Panc1 (cell line): ENCODE results near the gene PRKCB. TPM values are rescaled to one million over a fixed set of nuclear protein-coding genes. Genes with fewer than 3 reads are reported as not detected.

Source experiments
- ATAC-seq: fragments of 200-7000 bp; cut with Tn5 transposase; 2 replicates; pipeline ENCODE4 v1.9.1; 2020; ENCODE audit warnings: mild to moderate bottlenecking, moderate library complexity
- BruUV-seq: library from RNA; stranded (reverse); fragments of 400-500 nt; replicated peaks from 2 replicates; lab custom pipeline; 2021; lab: Mats Ljungman, UMichigan
- CTCF ChIA-PET: fragments of 300-600 bp; sonication (Branson Sonifier 250); formaldehyde crosslinking; loops from one replicate; lab custom pipeline; 2022; ENCODE audit warnings: antibody characterized with exemption; lab: Charles Lee
- POLR2A ChIA-PET: fragments of 300-600 bp; sonication (Branson Sonifier 250); formaldehyde crosslinking; loops from one replicate; lab custom pipeline; 2022; ENCODE audit warnings: antibody characterized with exemption; lab: Charles Lee
- DNase-seq: peaks from one replicate; pipeline ENCODE4 v3.0.0-alpha.2; 2010; ENCODE audit warnings: low read depth, low spot score
- H3K27ac ChIP-seq: 2 replicates; pipeline ENCODE4 v1.5.1; 2011; ENCODE audit warnings: mild to moderate bottlenecking, low read length, inconsistent platforms
- H3K27me3 ChIP-seq: fragments of 200-500 bp; sonication (Bioruptor generic); 2 replicates; pipeline ENCODE4 v1.6.0; 2014; ENCODE audit warnings: low read length, inconsistent platforms; ENCODE audit not compliant: control insufficient read depth, insufficient read depth
- H3K36me3 ChIP-seq: fragments of 200-500 bp; sonication (Bioruptor generic); 2 replicates; pipeline ENCODE4 v1.5.1; 2014; ENCODE audit warnings: inconsistent platforms, mild to moderate bottlenecking, low read length, moderate library complexity; ENCODE audit not compliant: control insufficient read depth, insufficient read depth
- H3K4me1 ChIP-seq: 2 replicates; pipeline ENCODE4 v1.5.1; 2011; ENCODE audit warnings: inconsistent platforms, mild to moderate bottlenecking, low read length, moderate library complexity; ENCODE audit not compliant: control insufficient read depth, insufficient read depth
- H3K4me3 ChIP-seq, 2 experiments: 2 replicates each; pipeline ENCODE4 v1.5.1; 2011 to 2012; ENCODE audit warnings: low read depth in 2 of 2, low read length in 2 of 2, mild to moderate bottlenecking in 2 of 2, inconsistent platforms in 1 of 2, moderate library complexity in 1 of 2
- H3K9me3 ChIP-seq: fragments of 200-500 bp; sonication (Bioruptor generic); 2 replicates; pipeline ENCODE4 v1.5.1; 2014; ENCODE audit warnings: low read depth, mild to moderate bottlenecking, inconsistent platforms, low read length, moderate library complexity; ENCODE audit not compliant: control insufficient read depth, insufficient read depth
- POLR2AphosphoS5 ChIP-seq: IDR thresholded peaks from 2 replicates; pipeline ENCODE4 v1.6.1; 2012; ENCODE audit warnings: mild to moderate bottlenecking, low read depth, low read length, moderate library complexity
- SIN3A ChIP-seq: IDR thresholded peaks from 2 replicates; pipeline ENCODE4 v1.6.1; 2012; ENCODE audit warnings: low read depth, mild to moderate bottlenecking, low read length, moderate library complexity, borderline replicate concordance; ENCODE audit not compliant: insufficient read depth
- TCF7L2 ChIP-seq: IDR thresholded peaks from 2 replicates; pipeline ENCODE4 v1.6.1; 2011; ENCODE audit warnings: mild to moderate bottlenecking, low read depth, low read length, inconsistent platforms
- in situ Hi-C: cut with HindIII; loops from 2 replicates; pipeline ENCODE4 v1.10.0; 2016; ENCODE audit warnings: low sequenced_read_pairs, low pct_unique_long_range_greater_than_20kb
- intact Hi-C: fragments of 100-400 bp; cut with micrococcal nuclease; formaldehyde crosslinking; loops from one replicate; pipeline ENCODE4 v1.10.0; 2022; ENCODE audit not compliant: unreplicated experiment
- total RNA-seq: library from RNA; stranded (reverse); gene quantifications from one replicate; pipeline ENCODE4 v1.2.1, GENCODE V29; 2021; ENCODE audit not compliant: unreplicated experiment
- TF ChIP-seq, protein P1 (sequence below): fragments of 450-650 bp; IDR thresholded peaks from 2 replicates; pipeline ENCODE4 v1.5.1; 2017; ENCODE audit warnings: mild to moderate bottlenecking
- TF ChIP-seq, protein P2 (sequence below), 2 experiments: IDR thresholded peaks; 2 replicates each; pipeline ENCODE4 v1.6.1; 2011 to 2012; ENCODE audit warnings: low read depth in 2 of 2, control low read depth in 1 of 2, low read length in 1 of 2, mild to moderate bottlenecking in 1 of 2, moderate library complexity in 1 of 2; ENCODE audit not compliant: insufficient read depth in 1 of 2

Gene PRKCB
- total RNA-seq, 1 experiment from 2014 or later, result 0.41 TPM

DNA sequence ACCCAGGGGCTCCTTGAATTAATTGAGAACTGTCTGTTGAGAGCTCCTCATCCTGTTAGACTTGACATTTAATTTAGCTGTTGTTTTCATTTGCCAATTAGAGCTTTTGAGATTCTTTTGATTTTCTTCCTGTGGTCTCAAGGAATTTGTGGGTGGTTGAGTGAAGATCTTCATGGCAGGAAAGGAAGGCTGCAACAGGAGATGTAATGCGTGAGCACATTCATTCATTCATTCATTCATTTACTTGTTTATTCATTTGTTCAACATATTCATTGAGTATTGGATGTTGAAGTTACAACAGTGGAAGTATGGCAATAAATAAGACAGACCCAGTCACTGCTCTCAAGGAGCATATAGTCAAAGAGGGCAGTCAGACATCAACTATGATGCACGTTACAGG is 117.7 kb downstream of the PRKCB start:
- Histone ChIP-seq H3K27me3 (no peaks in the 10 kb centered on the region), H3K27ac (no peak overlapping the region), H3K9me3 (no peaks in the 10 kb centered on the region), H3K4me3 (no peak overlapping the region), H3K36me3 (no peaks in the 10 kb centered on the region), H3K4me1 (no peaks in the 10 kb centered on the region)
- no peak for DNase-seq
- ChIA-PET POLR2A (no interaction called here), CTCF (no interaction called here)
- no TSS peak for BruUV-seq
- no peak for ATAC-seq
- in situ Hi-C loops, result no loop called here
- intact Hi-C loops, result no loop called here
- TF ChIP-seq, protein P1, sequence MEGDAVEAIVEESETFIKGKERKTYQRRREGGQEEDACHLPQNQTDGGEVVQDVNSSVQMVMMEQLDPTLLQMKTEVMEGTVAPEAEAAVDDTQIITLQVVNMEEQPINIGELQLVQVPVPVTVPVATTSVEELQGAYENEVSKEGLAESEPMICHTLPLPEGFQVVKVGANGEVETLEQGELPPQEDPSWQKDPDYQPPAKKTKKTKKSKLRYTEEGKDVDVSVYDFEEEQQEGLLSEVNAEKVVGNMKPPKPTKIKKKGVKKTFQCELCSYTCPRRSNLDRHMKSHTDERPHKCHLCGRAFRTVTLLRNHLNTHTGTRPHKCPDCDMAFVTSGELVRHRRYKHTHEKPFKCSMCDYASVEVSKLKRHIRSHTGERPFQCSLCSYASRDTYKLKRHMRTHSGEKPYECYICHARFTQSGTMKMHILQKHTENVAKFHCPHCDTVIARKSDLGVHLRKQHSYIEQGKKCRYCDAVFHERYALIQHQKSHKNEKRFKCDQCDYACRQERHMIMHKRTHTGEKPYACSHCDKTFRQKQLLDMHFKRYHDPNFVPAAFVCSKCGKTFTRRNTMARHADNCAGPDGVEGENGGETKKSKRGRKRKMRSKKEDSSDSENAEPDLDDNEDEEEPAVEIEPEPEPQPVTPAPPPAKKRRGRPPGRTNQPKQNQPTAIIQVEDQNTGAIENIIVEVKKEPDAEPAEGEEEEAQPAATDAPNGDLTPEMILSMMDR, result no peak
- TF ChIP-seq POLR2AphosphoS5, result no peak
- TF ChIP-seq TCF7L2, result no peak
- no peak for TF ChIP-seq SIN3A
- TF ChIP-seq, protein P2, sequence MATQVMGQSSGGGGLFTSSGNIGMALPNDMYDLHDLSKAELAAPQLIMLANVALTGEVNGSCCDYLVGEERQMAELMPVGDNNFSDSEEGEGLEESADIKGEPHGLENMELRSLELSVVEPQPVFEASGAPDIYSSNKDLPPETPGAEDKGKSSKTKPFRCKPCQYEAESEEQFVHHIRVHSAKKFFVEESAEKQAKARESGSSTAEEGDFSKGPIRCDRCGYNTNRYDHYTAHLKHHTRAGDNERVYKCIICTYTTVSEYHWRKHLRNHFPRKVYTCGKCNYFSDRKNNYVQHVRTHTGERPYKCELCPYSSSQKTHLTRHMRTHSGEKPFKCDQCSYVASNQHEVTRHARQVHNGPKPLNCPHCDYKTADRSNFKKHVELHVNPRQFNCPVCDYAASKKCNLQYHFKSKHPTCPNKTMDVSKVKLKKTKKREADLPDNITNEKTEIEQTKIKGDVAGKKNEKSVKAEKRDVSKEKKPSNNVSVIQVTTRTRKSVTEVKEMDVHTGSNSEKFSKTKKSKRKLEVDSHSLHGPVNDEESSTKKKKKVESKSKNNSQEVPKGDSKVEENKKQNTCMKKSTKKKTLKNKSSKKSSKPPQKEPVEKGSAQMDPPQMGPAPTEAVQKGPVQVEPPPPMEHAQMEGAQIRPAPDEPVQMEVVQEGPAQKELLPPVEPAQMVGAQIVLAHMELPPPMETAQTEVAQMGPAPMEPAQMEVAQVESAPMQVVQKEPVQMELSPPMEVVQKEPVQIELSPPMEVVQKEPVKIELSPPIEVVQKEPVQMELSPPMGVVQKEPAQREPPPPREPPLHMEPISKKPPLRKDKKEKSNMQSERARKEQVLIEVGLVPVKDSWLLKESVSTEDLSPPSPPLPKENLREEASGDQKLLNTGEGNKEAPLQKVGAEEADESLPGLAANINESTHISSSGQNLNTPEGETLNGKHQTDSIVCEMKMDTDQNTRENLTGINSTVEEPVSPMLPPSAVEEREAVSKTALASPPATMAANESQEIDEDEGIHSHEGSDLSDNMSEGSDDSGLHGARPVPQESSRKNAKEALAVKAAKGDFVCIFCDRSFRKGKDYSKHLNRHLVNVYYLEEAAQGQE (IDR thresholded peaks at IDR 0.05; ENCODE audit: insufficient read depth in 1 of 2, low read depth in 2 of 2, low read length in 1 of 2), result no peak

DNA sequence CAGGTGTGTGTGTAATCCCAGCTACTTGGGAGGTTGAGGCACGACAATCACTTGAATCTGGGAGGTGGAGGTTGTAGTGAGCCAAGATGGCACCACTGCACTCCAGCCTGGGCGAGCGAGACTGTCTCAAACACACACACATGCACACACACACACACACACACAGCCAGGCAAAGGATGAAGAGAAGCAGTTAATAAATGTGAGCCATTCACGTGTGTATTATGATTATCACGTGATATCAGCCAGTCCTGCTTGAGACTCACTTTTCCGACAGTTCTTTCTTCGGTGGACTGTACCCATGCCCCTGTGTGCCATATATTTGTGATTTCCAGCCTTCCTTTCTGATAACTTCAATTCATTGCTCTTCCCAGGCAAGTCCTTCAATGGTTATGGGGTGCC is 119.3 kb downstream of the PRKCB start:
- peaks cover 2% of the 10 kb centered on the region; the same call in 1 of the 2 replicates for H3K27me3 ChIP-seq
- no peaks in the 10 kb centered on the region for H3K36me3 ChIP-seq
- no peaks in the 10 kb centered on the region for H3K4me1 ChIP-seq
- no TSS peak for BruUV-seq
- H3K9me3 ChIP-seq, result no peaks in the 10 kb centered on the region
- TF ChIP-seq, protein P1, result no peak
- no peak for TF ChIP-seq TCF7L2
- no peak for TF ChIP-seq POLR2AphosphoS5
- no peak for TF ChIP-seq SIN3A
- TF ChIP-seq, protein P2 (IDR thresholded peaks at IDR 0.05; ENCODE audit: insufficient read depth in 1 of 2, low read depth in 2 of 2, low read length in 1 of 2), result no peak
- ChIA-PET CTCF (no interaction called here), POLR2A (no interaction called here)
- no peak overlapping the region for H3K27ac ChIP-seq
- H3K4me3 ChIP-seq, result no peak overlapping the region
- in situ Hi-C loops (no loop called here), intact Hi-C loops (no loop called here)
- DNase-seq, result no peak
- no peak for ATAC-seq
